Pancreas (tissue), 10 donors: ENCODE data around the gene C1RL. TPM values are rescaled to one million over a fixed set of nuclear protein-coding genes. Genes with fewer than 3 reads are reported as not detected.
A peak's percentile ranks its signal among the peaks of the same experiment; 100 is the strongest.
"Not testable (repeated sequence)": the region's sequence is repeated elsewhere in the genome, so short reads cannot be mapped to it uniquely, and the experiment has no call there.

Experiments used
- ATAC-seq, 4 donors: fragments of 200-7000 bp; cut with Tn5 transposase; one replicate each; pipeline versions ENCODE4 v1.8.0 to v1.9.1; 2020; ENCODE audit warnings: mild to moderate bottlenecking in 4 of 4, moderate library complexity in 4 of 4
- DNase-seq, 6 donors: peaks; one replicate each; pipeline ENCODE4 v3.0.0-alpha.2; 2020
- FAIRE-seq: peaks from 2 replicates; lab custom pipeline; 2012; peaks lifted over from hg19 to GRCh38; lab: Jason Lieb, UNC
- H3K27ac ChIP-seq, 4 donors: fragments of 200-600 bp; sonication (generic); 1 replicate in 3 of 4; 2 replicates in 1 of 4; pipeline versions ENCODE4 v1.5.0 to v1.8.0; 2020
- H3K27me3 ChIP-seq, 4 donors: fragments of 200-600 bp; one replicate each; pipeline ENCODE4 v1.8.0; 2021
- H3K36me3 ChIP-seq, 3 donors: fragments of 200-600 bp; sonication (generic) in 1 of 3; one replicate each; pipeline versions ENCODE4 v1.5.0 to v1.8.0; 2020 to 2021
- H3K4me1 ChIP-seq, 3 donors: fragments of 200-600 bp; one replicate each; pipeline ENCODE4 v1.8.0; 2021
- H3K4me3 ChIP-seq, 4 donors: fragments of 200-600 bp; sonication (generic) in 2 of 4; one replicate each; pipeline versions ENCODE4 v1.5.0 to v1.8.0; 2020 to 2021
- H3K9me3 ChIP-seq, 4 donors: fragments of 200-600 bp; one replicate each; pipeline ENCODE4 v1.8.0; 2021
- CTCF ChIP-seq, 4 donors: fragments of 200-600 bp; sonication (generic) in 3 of 4; IDR thresholded peaks; one replicate each; pipeline versions ENCODE4 v1.5.0 to v1.8.0; 2021; ENCODE audit warnings: antibody characterized with exemption in 4 of 4
- WGBS, 2 donors: extraction: QIAGEN DNeasy Blood & Tissue Kit; methylation state at CpG; one replicate each; pipeline ENCODE4 v1.1.7; 2013; 5-methylcytosine and 5-hydroxymethylcytosine counted together
- intact Hi-C, 3 donors: fragments of 100-400 bp; cut with DNase I; formaldehyde crosslinking; loops; one replicate each; pipeline versions ENCODE4 v1.11.1 to v1.14.2; 2022
- polyA plus RNA-seq, 2 donors: library from polyadenylated mRNA; stranded (reverse); fragments of 200-250 nt; gene quantifications; one replicate each; pipeline ENCODE4 v1.2.3, GENCODE V29; 2013
- total RNA-seq, 6 donors: library from RNA; stranded (reverse); fragmentation: NEBNext Ultra II Directional in 4 of 6; extraction: Animal tissue kit (Norgen Biotek cat#: 25700) in 4 of 6; gene quantifications; one replicate each; pipeline versions ENCODE4 v1.2.1 to v1.2.4, GENCODE V29; 2021 to 2023
- donor health status: healthy with polysubstance abuse.
- donor health status: DM: no; HTN: no; CAD: no; lungs with moderate emphysema.
- donor health status: DM: no; HTN: no; CAD: no.
- donor health status: control.
- donor health status: control.
- donor health status: Bipolar disorder and iron deficiency.
- donor health status: DM: yes; HTN: yes; CAD: no.
- donor health status: DM: no; HTN: no; CAD: no.
- donor health status: DM: no; HTN: no; CAD: no.
- donor health status: DM: yes; HTN: yes; CAD: no.

Gene C1RL
- total and polyA plus RNA-seq, 8 donors: 36.5 to 60.5 (median 44.7) TPM

- 13 to 15% methylated on average over 3 of the region's 3 CpGs for WGBS, 2 donors
- Histone ChIP-seq H3K27ac (peak overlapping the region; percentile 69 to 98 (median 91)), H3K4me1 (peaks cover 5 to 17% (median 10%) of the 10 kb centered on the region in 3 donors), H3K9me3 (no peaks in the 10 kb centered on the region), H3K4me3 (peak overlapping the region; percentile 39 to 71 (median 54)), H3K36me3 (peaks cover 0 to 4% (median 0%) of the 10 kb centered on the region in 3 donors), H3K27me3 (no peaks in the 10 kb centered on the region)
- DNase-seq (no peak), FAIRE-seq (no peak), ATAC-seq (peak; percentile 12 to 49 (median 36))
- no peak for TF ChIP-seq CTCF (IDR thresholded peaks at IDR 0.05)
- intact Hi-C loops: loop anchor here in 1 of 3 donors (10.0 kb wide), 1 partner anchor 163 kb away; the partner anchor contains the start of genes C12orf57 and RNU7-1
These were observed 1.4 kb downstream of the C1RL start for GRCh38 chr12:7107636-7108002.

- ATAC-seq, H3K27me3 ChIP-seq, DNase-seq, FAIRE-seq, H3K9me3 ChIP-seq, H3K36me3 ChIP-seq: not testable (repeated sequence)
- peak overlapping the region; percentile 69 to 98 (median 91) for H3K27ac ChIP-seq
- intact Hi-C loops: loop anchor here in 1 of 3 donors (10.0 kb wide), 1 partner anchor 162 kb away; the partner anchor contains the start of genes C12orf57 and RNU7-1
- peak overlapping the region in 3 of 4 donors; percentile 39 to 71 (median 54) for H3K4me3 ChIP-seq
- 97 to 99% methylated on average over 5 of the region's 5 CpGs for WGBS, 2 donors
- H3K4me1 ChIP-seq: peaks cover 5 to 17% (median 9%) of the 10 kb centered on the region in 3 donors
These were observed 1.8 kb downstream of the C1RL start for GRCh38 chr12:7107181-7107580.

- no peak for DNase-seq
- ATAC-seq: no peak
- FAIRE-seq: no peak
- Histone ChIP-seq H3K9me3 (no peaks in the 10 kb centered on the region), H3K4me1 (peaks cover 5 to 17% (median 9%) of the 10 kb centered on the region in 3 donors), H3K4me3 (no peak overlapping the region), H3K36me3 (peaks cover 0 to 6% (median 4%) of the 10 kb centered on the region in 3 donors), H3K27ac (no peak overlapping the region), H3K27me3 (no peaks in the 10 kb centered on the region)
- TF ChIP-seq CTCF (IDR thresholded peaks at IDR 0.05): no peak
- WGBS, 2 donors: 96 to 100% methylated on average over 1 of the region's 1 CpG
- intact Hi-C loops: loop anchor here in 1 of 3 donors (10.0 kb wide), 1 partner anchor 161 kb away; the partner anchor contains the start of genes C12orf57 and RNU7-1
These were observed 2.9 kb downstream of the C1RL start for GRCh38 chr12:7106082-7106481.

- FAIRE-seq (no peak), DNase-seq (no peak)
- WGBS, 2 donors: 88 to 91% methylated on average over 14 of the region's 14 CpGs
These were observed 5.0 kb downstream of the C1RL start for GRCh38 chr12:7103837-7104584.

More at GRCh38 chr12:7103837-7104584, 5.0 kb downstream of the C1RL start:
- Histone ChIP-seq H3K4me1 (peaks cover 5 to 12% (median 9%) of the 10 kb centered on the region in 3 donors), H3K27me3 (no peaks in the 10 kb centered on the region), H3K36me3 (peaks cover 0 to 13% (median 4%) of the 10 kb centered on the region in 3 donors), H3K27ac (no peak overlapping the region), H3K4me3 (no peak overlapping the region), H3K9me3 (no peaks in the 10 kb centered on the region)
- ATAC-seq: no peak
- intact Hi-C loops: loop anchor here in 1 of 3 donors (10.0 kb wide), 1 partner anchor 159 kb away; the partner anchor contains the start of genes C12orf57 and RNU7-1
- no peak for TF ChIP-seq CTCF (IDR thresholded peaks at IDR 0.05)
